ENCODE measurements around the gene DOCK2.

DOCK2 gene

GRCh38 chr5:169864483-169864882 is 227.4 kb downstream of the DOCK2 start:
- DNase-seq (ENCODE audit: low read depth in 2 of 2): no peak

GRCh38 chr5:169867347-169867746 is 230.3 kb downstream of the DOCK2 start:
- no peak for DNase-seq (ENCODE audit: low read depth in 2 of 2)

GRCh38 chr5:169869066-169869465 is 232.0 kb downstream of the DOCK2 start:
- no peak for DNase-seq (ENCODE audit: low read depth in 2 of 2)

- no peak for DNase-seq (ENCODE audit: low read depth in 2 of 2)
These were observed 233.1 kb downstream of the DOCK2 start for GRCh38 chr5:169870211-169870610.

GRCh38 chr5:169871826-169872490 is 234.9 kb downstream of the DOCK2 start:
- DNase-seq (ENCODE audit: low read depth in 2 of 2): no peak

GRCh38 chr5:169873642-169874041 is 236.6 kb downstream of the DOCK2 start:
- no peak for DNase-seq (ENCODE audit: low read depth in 2 of 2)

- no peak for DNase-seq (ENCODE audit: low read depth in 2 of 2)
These were observed 237.5 kb downstream of the DOCK2 start for GRCh38 chr5:169874621-169875020.

GRCh38 chr5:169875091-169875728 is 238.1 kb downstream of the DOCK2 start:
- DNase-seq (ENCODE audit: low read depth in 2 of 2): no peak

GRCh38 chr5:169875731-169876130 is 238.7 kb downstream of the DOCK2 start:
- DNase-seq (ENCODE audit: low read depth in 2 of 2): no peak

GRCh38 chr5:169876386-169876785 is 239.3 kb downstream of the DOCK2 start:
- DNase-seq (ENCODE audit: low read depth in 2 of 2): no peak

GRCh38 chr5:169880012-169880663 is 243.1 kb downstream of the DOCK2 start:
- no peak for DNase-seq (ENCODE audit: low read depth in 2 of 2)

GRCh38 chr5:169880785-169881184 is 243.7 kb downstream of the DOCK2 start:
- DNase-seq (ENCODE audit: low read depth in 2 of 2): no peak

GRCh38 chr5:169881702-169882303 is 244.7 kb downstream of the DOCK2 start:
- DNase-seq (ENCODE audit: low read depth in 2 of 2): no peak

- DNase-seq (ENCODE audit: low read depth in 2 of 2): no peak
These were observed 249.0 kb downstream of the DOCK2 start for GRCh38 chr5:169886033-169886432.

GRCh38 chr5:169886677-169887076 is 249.6 kb downstream of the DOCK2 start:
- DNase-seq (ENCODE audit: low read depth in 2 of 2): no peak

- no peak for DNase-seq (ENCODE audit: low read depth in 2 of 2)
These were observed 252.5 kb downstream of the DOCK2 start for GRCh38 chr5:169889572-169889971.

- DNase-seq (ENCODE audit: low read depth in 2 of 2): no peak
These were observed 255.9 kb downstream of the DOCK2 start for GRCh38 chr5:169893010-169893409.

GRCh38 chr5:169893571-169893970 is 256.5 kb downstream of the DOCK2 start:
- no peak for DNase-seq (ENCODE audit: low read depth in 2 of 2)

GRCh38 chr5:169895926-169896325 is 258.9 kb downstream of the DOCK2 start:
- DNase-seq (ENCODE audit: low read depth in 2 of 2): no peak

- no peak for DNase-seq (ENCODE audit: low read depth in 2 of 2)
These were observed 260.4 kb downstream of the DOCK2 start for GRCh38 chr5:169897481-169897880.

GRCh38 chr5:169901896-169902295 is 264.8 kb downstream of the DOCK2 start:
- no peak for DNase-seq (ENCODE audit: low read depth in 2 of 2)

- DNase-seq (ENCODE audit: low read depth in 2 of 2): no peak
These were observed 267.0 kb downstream of the DOCK2 start for GRCh38 chr5:169904059-169904458.

- DNase-seq (ENCODE audit: low read depth in 2 of 2): no peak
These were observed 267.4 kb downstream of the DOCK2 start for GRCh38 chr5:169904508-169904907.
